Dermis microvascular lymphatic vessel endothelial cell (primary cell): ENCODE results near the gene SEC14L3. TPM values are rescaled to one million over a fixed set of nuclear protein-coding genes. Genes with fewer than 3 reads are reported as not detected.
"Not testable (repeated sequence)": the region's sequence is repeated elsewhere in the genome, so short reads cannot be mapped to it uniquely, and the experiment has no call there.

ENCODE experiments used
- DNase-seq, 2 donors: peaks; one replicate each; pipeline versions ENCODE4 v3.0.0 to v3.0.0-alpha.2; 2010; ENCODE audit warnings: low read depth in 2 of 2
- total RNA-seq: library from RNA; depleted of rRNA; stranded (reverse); fragments of >200 nt; gene quantifications from 2 replicates; pipeline ENCODE4 v1.2.1, GENCODE V29; 2014

The SEC14L3 gene
- total RNA-seq, 1 donor from 2014 or later, result not detected

- DNase-seq, result no peak
Observed at GRCh38 chr22:30486118-30486517, 14.3 kb upstream of the SEC14L3 start.

DNA sequence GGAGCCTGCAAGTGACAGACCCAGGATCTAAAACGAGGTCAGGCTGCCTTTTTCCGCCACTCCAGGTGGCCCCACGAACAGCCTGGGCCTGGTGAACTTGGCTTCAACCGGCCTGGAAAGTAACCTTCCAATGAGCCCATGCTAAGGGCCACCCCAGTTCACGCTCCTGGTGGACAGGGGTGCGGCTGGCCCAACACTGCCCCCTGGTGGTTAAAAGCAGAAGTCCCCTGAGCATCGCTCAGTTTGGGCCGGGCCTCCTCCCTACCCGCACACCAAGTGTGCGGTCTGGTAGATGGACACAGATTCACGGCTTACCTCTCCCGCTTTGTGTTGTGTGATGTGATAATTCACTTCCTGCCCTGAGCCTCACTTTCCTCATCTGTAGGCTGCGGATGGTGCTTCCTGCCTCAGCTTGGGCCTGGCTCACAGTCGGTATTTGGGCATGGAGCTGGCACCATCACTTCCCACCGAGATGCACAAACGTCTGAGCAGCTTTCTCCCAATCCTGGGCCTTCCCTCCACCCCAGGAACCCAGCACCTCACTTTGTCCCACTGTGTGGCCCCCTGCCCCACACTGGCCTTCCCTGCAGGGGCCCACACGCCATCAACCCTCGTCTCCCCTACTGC lies 13.7 kb upstream of the SEC14L3 start:
- DNase-seq, result peak in 1 of 2 donors; percentile 56

GRCh38 chr22:30483169-30483568 lies 11.4 kb upstream of the SEC14L3 start:
- DNase-seq, result peak in 1 of 2 donors; percentile 16

DNA sequence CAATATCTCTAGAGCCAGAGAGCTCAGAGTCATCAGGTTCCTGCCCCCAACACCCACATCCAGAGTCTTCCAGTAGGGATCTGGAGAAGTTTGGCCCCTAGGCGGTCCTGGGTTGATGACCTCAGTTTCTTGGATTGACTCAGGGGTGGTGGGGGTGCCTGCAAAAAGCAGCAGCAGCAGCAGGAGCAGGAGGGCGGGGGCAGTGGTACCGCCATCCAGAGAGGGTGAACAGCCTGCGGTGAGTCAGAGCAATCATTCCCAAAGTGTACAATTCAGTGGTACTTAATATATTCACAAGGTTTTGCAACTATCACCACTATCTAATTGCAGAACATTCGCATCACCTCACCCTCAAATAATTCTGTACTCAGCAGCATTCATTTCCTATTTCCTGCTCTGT lies 9.9 kb upstream of the SEC14L3 start:
- DNase-seq, result no peak

- DNase-seq, result no peak
Observed at GRCh38 chr22:30479981-30480380, 8.2 kb upstream of the SEC14L3 start.

DNA sequence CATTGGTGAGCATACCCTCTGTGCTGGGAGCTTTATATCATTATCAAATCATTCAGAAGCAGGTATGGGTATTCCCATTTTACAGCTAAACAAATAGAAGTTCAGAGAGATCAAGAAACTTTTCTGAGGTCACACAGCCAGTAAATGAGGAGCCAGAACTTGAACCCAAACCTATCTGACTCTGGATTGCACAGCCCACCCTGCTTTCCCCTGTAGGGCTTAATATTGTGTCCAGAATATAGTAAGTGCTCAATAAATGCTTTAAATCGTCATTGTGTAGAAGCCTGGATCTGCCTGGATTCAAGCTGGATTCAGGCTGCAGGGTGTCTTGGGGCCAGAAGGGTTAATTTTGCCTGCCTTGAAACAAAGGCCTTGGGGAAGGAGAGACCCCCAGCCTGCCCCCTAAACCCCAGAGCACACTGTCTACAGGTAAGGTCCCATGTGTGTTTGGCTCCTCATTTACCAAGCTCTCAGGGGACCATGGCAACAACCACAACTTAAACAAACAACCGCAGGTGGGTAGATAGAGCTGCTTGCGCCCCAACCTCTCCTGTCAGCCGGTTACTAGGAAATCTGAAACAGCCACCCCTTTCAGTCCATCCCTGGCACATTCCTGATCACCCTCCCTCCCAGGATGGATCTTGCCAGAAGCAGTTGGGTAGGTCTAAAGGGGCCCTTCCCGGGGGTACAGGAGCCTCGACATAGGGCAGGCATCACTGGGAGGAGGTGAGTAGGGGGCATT lies 3.0 kb upstream of the SEC14L3 start:
- DNase-seq, result no peak

- no peak for DNase-seq
Observed at GRCh38 chr22:30474121-30474520, 2.3 kb upstream of the SEC14L3 start.

DNA sequence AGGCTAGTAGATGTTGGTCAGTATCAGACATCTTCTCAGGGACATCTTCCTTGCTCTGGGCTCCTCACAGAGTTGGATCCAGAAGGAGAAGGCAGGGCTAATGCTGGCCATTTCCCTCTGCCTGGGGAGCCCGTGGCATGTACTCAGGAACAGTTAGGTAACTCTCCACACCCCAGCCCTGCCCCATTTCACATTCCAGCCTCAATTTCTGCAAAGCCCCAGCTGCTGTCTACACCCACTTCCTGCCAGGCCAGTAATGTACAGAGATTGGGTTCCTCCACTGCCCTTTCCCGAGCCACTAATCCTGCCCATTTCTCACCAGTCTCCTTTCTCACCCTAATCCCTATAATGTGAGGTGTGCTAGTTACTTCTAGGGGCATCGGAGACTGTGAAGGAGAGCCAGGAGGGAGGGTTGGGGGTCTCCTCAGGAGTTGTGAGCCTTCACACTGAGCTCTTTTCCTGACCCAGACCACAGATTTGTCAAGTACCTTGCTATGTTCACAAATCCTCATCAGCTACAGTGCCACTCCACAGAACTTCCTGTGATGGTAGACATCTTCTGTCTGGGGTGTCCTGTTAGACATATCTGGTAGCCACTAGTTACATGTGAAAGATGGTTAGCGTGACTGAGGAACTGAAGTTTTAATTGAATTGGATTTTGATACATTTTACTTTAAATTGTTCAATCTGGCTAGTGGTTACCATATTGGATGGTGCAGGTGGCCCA lies 1.3 kb upstream of the SEC14L3 start:
- DNase-seq, result no peak

DNA sequence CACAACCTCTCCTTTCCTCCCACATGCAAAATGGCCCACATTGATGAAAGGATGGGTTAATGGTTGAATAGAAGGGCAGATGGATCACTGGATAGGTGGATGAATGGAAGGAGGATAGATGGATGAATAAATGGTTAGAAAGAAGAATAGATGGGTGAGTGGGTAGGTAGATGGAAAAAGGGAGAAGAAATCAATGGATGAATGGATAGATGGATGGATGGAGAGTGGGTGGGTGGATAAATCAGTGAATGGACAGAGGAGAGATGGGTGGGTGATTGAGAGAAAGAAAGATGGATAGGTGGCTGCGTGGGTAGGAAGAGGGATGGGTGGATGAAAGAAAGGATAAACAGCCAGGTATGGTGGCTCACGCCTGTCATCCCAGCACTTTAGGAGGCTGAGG lies 1.2 kb downstream of the SEC14L3 start:
- no peak for DNase-seq

- DNase-seq, result no peak
Observed at GRCh38 chr22:30469165-30469564, 2.7 kb downstream of the SEC14L3 start.

GRCh38 chr22:30460555-30460954 lies 11.3 kb downstream of the SEC14L3 start:
- DNase-seq, result not testable (repeated sequence)

DNA sequence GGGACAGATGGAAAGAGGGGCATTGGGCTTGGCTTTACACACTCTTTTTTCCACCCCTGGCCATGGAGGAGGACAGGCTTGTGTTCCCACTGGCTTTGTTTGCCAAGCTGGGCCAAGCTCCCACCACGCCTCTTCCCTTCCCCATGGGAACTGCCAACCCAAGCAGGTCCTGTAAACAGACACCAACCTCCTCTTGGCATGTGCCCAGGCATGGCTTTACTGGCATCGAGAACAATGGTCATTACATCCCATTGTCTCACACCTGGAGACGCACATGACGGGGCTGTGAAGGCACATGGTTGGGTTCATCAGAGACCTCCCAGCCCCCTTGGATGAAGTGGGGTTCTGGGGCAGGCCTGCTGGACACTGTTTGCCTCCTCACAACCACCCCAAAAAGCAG lies 11.7 kb downstream of the SEC14L3 start:
- DNase-seq, result peak in 1 of 2 donors; percentile 11

DNA sequence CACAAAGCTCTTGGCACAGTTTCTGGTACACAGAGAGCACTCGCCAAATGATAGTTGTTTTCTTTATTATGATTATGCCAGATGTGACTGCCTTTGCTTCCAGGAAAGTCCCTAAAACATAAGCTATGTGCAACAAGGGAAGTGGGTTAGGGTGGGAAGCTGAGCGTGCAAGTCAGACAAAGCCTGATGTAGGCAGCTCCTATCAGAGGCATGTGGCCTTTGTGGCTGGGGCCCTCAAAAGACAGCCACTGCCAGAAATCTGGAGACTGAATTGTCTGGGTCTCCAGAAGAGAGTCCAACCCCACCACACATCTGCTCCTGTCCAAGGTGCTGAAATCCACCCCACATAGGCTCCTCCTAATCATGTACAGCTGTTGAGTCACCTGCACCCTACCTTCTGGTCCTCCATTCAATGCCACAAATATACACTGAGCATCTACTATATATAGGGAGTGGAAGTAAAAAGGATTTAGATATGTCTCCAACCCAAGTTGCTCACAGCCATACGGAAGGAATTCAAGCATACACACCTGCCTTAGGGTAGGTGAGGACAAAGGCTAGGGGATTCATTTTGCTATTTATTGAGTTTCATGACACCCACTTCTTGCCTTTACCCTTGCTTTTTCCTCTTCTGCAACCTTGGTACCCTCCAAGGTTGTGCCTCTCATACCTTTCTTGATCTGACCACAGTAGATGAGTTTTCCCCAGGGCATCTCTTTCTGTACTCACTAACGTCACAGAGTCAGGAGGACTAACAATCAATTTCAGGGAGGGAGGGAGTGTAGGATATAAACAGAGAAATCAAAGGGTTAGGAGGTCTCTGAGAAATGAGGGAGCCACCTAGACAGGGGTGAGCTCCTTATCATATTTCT lies 12.4 kb downstream of the SEC14L3 start:
- DNase-seq, result peak in 1 of 2 donors; percentile 39

DNA sequence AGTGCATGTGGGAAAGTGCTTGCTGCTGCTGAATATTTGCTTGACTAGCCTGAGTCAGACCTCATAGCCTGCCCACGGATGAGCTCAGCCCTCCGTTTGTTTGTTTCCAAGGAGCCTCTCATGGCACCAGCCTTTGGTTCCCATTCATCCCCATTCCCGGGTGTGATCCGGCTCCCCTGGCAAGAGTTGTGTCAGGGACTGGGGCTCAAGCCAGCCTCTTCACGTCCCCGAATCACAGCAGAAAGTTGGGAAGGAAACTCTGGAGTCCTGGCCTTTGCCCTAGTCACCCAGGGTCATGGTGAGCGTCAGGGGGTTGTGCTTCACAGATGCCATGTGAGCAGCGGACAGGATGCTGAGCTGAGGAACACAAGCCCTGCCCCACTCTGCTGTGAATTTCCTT lies 13.8 kb downstream of the SEC14L3 start:
- no peak for DNase-seq

- no peak for DNase-seq
Observed at GRCh38 chr22:30455075-30455840, 16.6 kb downstream of the SEC14L3 start.

DNA sequence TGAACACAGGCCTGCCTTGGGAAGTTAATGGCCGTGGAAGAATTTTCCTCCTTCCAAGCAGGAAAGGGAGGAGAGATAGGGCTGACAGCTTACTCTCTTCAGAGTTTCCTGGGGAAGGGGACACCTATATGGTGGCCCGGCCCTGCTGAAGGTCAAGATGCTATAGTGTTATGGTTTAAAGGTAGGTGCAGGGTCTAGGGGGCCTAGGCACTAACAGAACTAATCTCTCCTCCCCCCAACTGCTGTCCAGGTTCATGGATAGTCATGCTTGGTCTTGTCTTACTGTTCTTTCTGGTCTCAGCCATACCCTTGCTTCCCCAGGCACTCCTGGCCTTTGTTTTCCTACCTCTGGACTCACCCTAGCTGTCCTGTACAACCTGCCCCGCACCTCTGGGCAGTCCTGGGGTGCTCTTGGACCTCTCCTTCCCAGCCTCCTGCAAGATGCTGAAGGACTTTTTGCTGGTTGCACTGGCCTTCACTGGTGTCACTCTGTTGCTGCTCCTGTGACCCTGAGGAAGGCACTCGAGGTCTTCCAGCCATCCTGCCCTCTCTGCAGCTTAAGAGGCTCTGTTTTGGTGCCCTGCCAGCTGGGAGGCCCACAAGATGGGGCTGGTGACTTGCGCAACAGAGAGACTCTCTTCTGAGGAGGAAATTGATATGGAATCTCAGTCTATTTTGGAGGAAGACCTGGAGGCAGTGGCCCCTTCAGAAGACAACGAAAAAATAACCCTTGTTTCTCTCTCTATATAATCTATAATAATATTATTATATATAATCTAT lies 17.9 kb downstream of the SEC14L3 start:
- no peak for DNase-seq

DNA sequence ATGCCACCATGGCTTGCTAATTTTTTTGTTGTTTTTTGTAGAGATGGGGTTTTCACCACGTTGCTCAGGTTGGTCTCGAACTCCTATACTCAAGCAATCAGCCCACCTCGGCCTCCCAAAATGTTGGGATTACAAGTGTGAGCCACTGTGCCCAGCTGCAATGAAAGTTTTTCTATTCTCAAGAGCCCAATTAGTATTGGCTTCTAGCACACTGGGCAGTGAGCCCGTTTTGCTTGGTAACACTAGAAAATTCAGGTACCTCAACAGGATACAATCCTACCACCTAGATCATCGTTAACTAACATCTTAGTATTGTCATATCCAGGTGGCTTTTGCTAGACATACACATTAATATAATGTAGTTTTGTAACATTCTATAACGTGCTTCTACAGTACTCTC lies 19.0 kb downstream of the SEC14L3 start:
- no peak for DNase-seq

DNA sequence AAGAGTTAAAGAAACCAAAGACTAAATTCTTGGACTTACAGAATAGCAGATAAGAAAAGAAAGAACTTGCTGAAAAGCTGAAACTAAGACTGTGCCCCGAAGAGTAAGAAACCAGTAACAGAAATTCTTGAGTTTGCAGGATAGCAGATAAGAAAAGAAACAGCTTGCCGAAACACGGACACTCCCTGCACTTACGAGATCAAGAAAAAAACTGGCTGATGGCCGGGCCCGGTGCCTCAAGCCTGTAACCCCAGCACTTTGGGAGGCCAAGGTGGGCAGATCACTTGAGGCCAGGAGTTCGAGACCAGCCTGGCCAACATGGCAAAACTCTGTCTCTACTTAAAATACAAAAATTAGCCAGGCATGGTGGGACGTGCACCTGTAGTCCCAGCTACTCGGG lies 20.3 kb downstream of the SEC14L3 start:
- DNase-seq, result not testable (repeated sequence)

DNA sequence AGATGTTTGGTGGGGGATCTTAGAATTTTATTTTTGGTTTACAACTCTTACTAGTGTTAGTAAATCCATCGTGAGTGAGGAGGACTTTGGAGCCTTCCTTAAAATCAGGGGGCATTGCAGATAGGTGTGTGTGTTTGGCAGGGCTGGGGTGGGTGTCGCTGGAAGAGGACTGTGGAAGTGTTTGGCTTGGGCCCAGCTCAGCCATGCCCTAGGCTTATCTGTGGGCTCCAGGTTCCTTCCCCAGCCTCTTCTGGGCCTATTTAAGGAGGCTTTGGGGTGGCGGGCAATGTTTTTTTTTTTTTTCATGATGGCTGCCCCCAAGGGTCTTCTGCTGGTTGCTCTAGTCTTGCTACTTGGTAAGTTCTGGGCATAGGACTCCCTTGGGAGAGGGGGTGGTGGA lies 24.2 kb downstream of the SEC14L3 start:
- DNase-seq, result no peak
